Caco-2 (cell line): ENCODE data around the gene OGDH. TPM values are rescaled to one million over a fixed set of nuclear protein-coding genes. Genes with fewer than 3 reads are reported as not detected.

ENCODE experiments used
- BruUV-seq: library from RNA; stranded (reverse); fragments of 400-500 nt; replicated peaks from 2 replicates; lab custom pipeline; 2021; lab: Mats Ljungman, UMichigan
- CTCF ChIA-PET: fragments of 300-600 bp; sonication (Branson Sonifier 250); formaldehyde crosslinking; loops from one replicate; lab custom pipeline; 2022; ENCODE audit warnings: antibody characterized with exemption; lab: Charles Lee
- POLR2A ChIA-PET: fragments of 300-600 bp; sonication (Branson Sonifier 250); formaldehyde crosslinking; loops from one replicate; lab custom pipeline; 2022; ENCODE audit warnings: antibody characterized with exemption; lab: Charles Lee
- DNase-seq, 2 experiments: peaks; one replicate each; pipeline versions ENCODE4 v3.0.0 to v3.0.0-alpha.2; 2020 to 2022
- H3K27me3 ChIP-seq: replicated peaks from 2 replicates; pipeline ENCODE4 v1.6.0; 2011; ENCODE audit warnings: low read length; ENCODE audit not compliant: control insufficient read depth, insufficient read depth
- H3K36me3 ChIP-seq: 2 replicates; pipeline ENCODE4 v1.5.1; 2011; ENCODE audit warnings: low read length; ENCODE audit not compliant: control insufficient read depth, insufficient read depth
- H3K4me1 ChIP-seq: fragments of 250-450 bp; sonication (Bioruptor Pico); 2 replicates; pipeline ENCODE4 v1.5.1; 2020; ENCODE audit warnings: mild to moderate bottlenecking
- H3K4me3 ChIP-seq: 2 replicates; pipeline ENCODE4 v1.5.1; 2011; ENCODE audit warnings: low read depth, mild to moderate bottlenecking, control low read depth, low read length
- H3K9me3 ChIP-seq: fragments of 250-450 bp; sonication (Bioruptor Pico); 2 replicates; pipeline ENCODE4 v1.5.1; 2020; ENCODE audit warnings: mild to moderate bottlenecking, moderate library complexity
- H3K27ac Mint-ChIP-seq: one replicate; pipeline ENCODE4 v1.8.0; 2022; ENCODE audit warnings: mixed read lengths; ENCODE audit not compliant: unreplicated experiment
- H3K27me3 Mint-ChIP-seq: one replicate; pipeline ENCODE4 v1.8.0; 2022; ENCODE audit warnings: mixed read lengths; ENCODE audit not compliant: insufficient read depth, unreplicated experiment
- H3K36me3 Mint-ChIP-seq: one replicate; pipeline ENCODE4 v1.8.0; 2022; ENCODE audit warnings: mild to moderate bottlenecking, mixed read lengths; ENCODE audit not compliant: insufficient read depth, unreplicated experiment
- H3K4me1 Mint-ChIP-seq: one replicate; pipeline ENCODE4 v1.8.0; 2022; ENCODE audit warnings: low read depth, mixed read lengths; ENCODE audit not compliant: unreplicated experiment
- H3K4me3 Mint-ChIP-seq: one replicate; pipeline ENCODE4 v1.8.0; 2022; ENCODE audit warnings: mild to moderate bottlenecking, moderate library complexity, mixed read lengths; ENCODE audit not compliant: unreplicated experiment
- H3K9me3 Mint-ChIP-seq: one replicate; pipeline ENCODE4 v1.8.0; 2022; ENCODE audit warnings: mixed read lengths; ENCODE audit not compliant: unreplicated experiment
- intact Hi-C: fragments of 100-400 bp; cut with micrococcal nuclease; formaldehyde crosslinking; loops from one replicate; pipeline ENCODE4 v1.10.0; 2022; ENCODE audit not compliant: unreplicated experiment
- total RNA-seq: library from RNA; stranded (reverse); gene quantifications from 2 replicates; pipeline ENCODE4 v1.2.3, GENCODE V29; 2022
- TF ChIP-seq, protein P1 (sequence below), 2 experiments: fragments of 200-600 bp in 1 of 2; IDR thresholded peaks; 1 replicate in 1 of 2; 2 replicates in 1 of 2; pipeline versions ENCODE4 v1.5.1 to v1.8.0; 2011 to 2022; ENCODE audit warnings: antibody characterized with exemption in 1 of 2, control low read depth in 1 of 2, inconsistent platforms in 1 of 2, low read depth in 1 of 2, low read length in 1 of 2, mild to moderate bottlenecking in 1 of 2, moderate library complexity in 1 of 2; ENCODE audit not compliant: insufficient read depth in 1 of 2, severe bottlenecking in 1 of 2, unreplicated experiment in 1 of 2

The OGDH gene
- total RNA-seq, 1 experiment from 2014 or later, result 62.1 TPM

DNA sequence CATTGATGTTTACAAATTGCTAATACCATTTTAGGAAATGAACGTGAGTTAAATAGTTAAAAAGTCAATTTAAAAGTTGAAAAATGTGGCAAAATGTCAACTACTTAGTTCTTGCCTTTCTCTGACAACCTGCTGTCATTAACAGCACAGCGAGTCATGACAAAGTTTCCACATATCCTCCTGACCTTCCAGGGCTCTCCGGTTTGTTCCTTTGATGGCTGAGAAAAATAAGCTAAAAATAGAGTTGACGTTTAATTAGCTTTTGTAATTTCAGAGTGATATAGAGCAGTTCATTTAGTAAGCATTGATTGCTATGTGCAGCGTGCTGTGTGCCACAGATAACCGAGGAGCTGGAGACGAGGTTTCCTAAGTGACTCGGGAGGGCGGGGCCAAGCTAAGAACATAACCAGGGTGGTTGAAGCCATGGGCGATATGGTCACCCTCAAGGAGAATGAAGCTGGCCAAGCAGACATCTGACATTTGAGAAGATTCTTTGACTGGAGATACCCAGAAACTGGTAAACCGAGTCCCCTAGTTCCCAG is 47.9 kb downstream of the OGDH start:
- H3K36me3 ChIP-seq, result no peaks in the 10 kb centered on the region
- peaks cover 33% of the 10 kb centered on the region for H3K36me3 Mint-ChIP-seq

DNA sequence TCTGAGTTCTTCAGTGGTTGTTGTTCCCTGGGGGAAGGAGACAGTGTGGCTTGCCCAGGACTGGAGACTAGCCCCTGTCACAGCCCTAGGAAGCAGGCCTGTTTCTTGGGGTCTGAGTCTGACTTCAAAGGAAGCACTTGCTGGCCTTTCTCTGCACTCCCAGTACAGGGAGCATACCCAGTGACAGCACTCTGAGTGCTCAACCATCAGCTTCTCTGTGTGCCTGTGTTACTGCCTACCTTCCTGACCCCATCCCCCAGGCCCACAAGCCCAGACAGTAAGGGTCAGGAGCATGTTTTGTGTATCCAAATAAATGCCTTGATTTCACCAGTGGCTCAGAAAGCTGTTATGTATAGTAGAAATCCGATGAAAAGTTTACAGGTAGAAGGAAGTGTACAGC is 48.9 kb downstream of the OGDH start:
- peaks cover 11% of the 10 kb centered on the region for H3K9me3 ChIP-seq
- ChIA-PET CTCF (no interaction called here), POLR2A (no interaction called here)
- no peak overlapping the region for H3K4me3 ChIP-seq
- no TSS peak for BruUV-seq
- H3K36me3 ChIP-seq, result no peaks in the 10 kb centered on the region
- no peaks in the 10 kb centered on the region for H3K27me3 Mint-ChIP-seq
- H3K36me3 Mint-ChIP-seq, result peaks cover 29% of the 10 kb centered on the region
- TF ChIP-seq, protein P1, sequence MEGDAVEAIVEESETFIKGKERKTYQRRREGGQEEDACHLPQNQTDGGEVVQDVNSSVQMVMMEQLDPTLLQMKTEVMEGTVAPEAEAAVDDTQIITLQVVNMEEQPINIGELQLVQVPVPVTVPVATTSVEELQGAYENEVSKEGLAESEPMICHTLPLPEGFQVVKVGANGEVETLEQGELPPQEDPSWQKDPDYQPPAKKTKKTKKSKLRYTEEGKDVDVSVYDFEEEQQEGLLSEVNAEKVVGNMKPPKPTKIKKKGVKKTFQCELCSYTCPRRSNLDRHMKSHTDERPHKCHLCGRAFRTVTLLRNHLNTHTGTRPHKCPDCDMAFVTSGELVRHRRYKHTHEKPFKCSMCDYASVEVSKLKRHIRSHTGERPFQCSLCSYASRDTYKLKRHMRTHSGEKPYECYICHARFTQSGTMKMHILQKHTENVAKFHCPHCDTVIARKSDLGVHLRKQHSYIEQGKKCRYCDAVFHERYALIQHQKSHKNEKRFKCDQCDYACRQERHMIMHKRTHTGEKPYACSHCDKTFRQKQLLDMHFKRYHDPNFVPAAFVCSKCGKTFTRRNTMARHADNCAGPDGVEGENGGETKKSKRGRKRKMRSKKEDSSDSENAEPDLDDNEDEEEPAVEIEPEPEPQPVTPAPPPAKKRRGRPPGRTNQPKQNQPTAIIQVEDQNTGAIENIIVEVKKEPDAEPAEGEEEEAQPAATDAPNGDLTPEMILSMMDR (IDR thresholded peaks at IDR 0.05; ENCODE audit: insufficient read depth in 1 of 2, low read depth in 1 of 2, low read length in 1 of 2, severe bottlenecking in 1 of 2, unreplicated experiment in 1 of 2), result no peak
- H3K27me3 ChIP-seq, result no peaks in the 10 kb centered on the region
- H3K9me3 Mint-ChIP-seq, result peaks cover 23% of the 10 kb centered on the region
- H3K4me1 ChIP-seq, result no peaks in the 10 kb centered on the region
- H3K27ac Mint-ChIP-seq, result no peak overlapping the region
- no peak for DNase-seq
- H3K4me1 Mint-ChIP-seq, result no peaks in the 10 kb centered on the region
- intact Hi-C loops, result no loop called here
- H3K4me3 Mint-ChIP-seq, result no peak overlapping the region

More for the DNA sequence above, 47.9 kb downstream of the OGDH start:
- TF ChIP-seq, protein P1 (IDR thresholded peaks at IDR 0.05; ENCODE audit: insufficient read depth in 1 of 2, low read depth in 1 of 2, low read length in 1 of 2, severe bottlenecking in 1 of 2, unreplicated experiment in 1 of 2), result no peak
- Histone ChIP-seq H3K9me3 (peaks cover 5% of the 10 kb centered on the region), H3K4me1 (no peaks in the 10 kb centered on the region), H3K27me3 (no peaks in the 10 kb centered on the region), H3K4me3 (no peak overlapping the region)
- no peak overlapping the region for H3K4me3 Mint-ChIP-seq
- peaks cover 13% of the 10 kb centered on the region for H3K9me3 Mint-ChIP-seq
- H3K27me3 Mint-ChIP-seq, result no peaks in the 10 kb centered on the region
- no peaks in the 10 kb centered on the region for H3K4me1 Mint-ChIP-seq
- no peak for DNase-seq
- POLR2A ChIA-PET, result no interaction called here
- CTCF ChIA-PET, result no interaction called here
- intact Hi-C loops, result no loop called here
- H3K27ac Mint-ChIP-seq, result no peak overlapping the region
- no TSS peak for BruUV-seq

DNA sequence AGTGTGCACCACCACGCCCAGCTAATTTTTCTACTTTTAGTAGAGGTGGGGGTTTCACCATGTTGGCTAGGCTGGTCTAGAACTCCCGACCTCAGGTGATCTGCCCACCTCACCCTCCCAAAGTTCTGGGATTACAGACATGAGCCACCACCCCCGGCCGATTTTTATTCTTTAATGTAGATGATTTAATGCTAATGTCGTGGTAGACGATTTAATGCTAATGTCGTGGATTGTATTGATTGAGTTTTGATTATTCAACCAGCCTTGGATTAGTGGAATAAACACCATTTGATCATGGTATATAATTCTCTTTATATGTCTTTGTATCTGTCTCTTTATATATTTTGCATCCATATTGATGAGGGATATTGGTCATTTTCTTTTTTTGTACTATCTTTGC is 52.6 kb downstream of the OGDH start:
- H3K4me1 Mint-ChIP-seq, result no peaks in the 10 kb centered on the region
- no peak overlapping the region for H3K27ac Mint-ChIP-seq

More for the DNA sequence above, 52.6 kb downstream of the OGDH start:
- TF ChIP-seq, protein P1 (IDR thresholded peaks at IDR 0.05; ENCODE audit: insufficient read depth in 1 of 2, low read depth in 1 of 2, low read length in 1 of 2, severe bottlenecking in 1 of 2, unreplicated experiment in 1 of 2), result no peak
- H3K4me3 ChIP-seq, result no peak overlapping the region
- Mint-ChIP-seq H3K36me3 (peaks cover 41% of the 10 kb centered on the region), H3K9me3 (peaks cover 35% of the 10 kb centered on the region), H3K4me3 (no peak overlapping the region), H3K27me3 (no peaks in the 10 kb centered on the region)
- no TSS peak for BruUV-seq
- H3K27me3 ChIP-seq, result no peaks in the 10 kb centered on the region
- no peaks in the 10 kb centered on the region for H3K4me1 ChIP-seq
- intact Hi-C loops, result no loop called here
- ChIA-PET POLR2A (no interaction called here), CTCF (no interaction called here)
- peaks cover 18% of the 10 kb centered on the region for H3K9me3 ChIP-seq
- DNase-seq, result no peak
- H3K36me3 ChIP-seq, result peaks cover 1% of the 10 kb centered on the region; the same call in 1 of the 2 replicates
